Measurements from ENCODE around the gene GYG1.

The GYG1 gene

DNA sequence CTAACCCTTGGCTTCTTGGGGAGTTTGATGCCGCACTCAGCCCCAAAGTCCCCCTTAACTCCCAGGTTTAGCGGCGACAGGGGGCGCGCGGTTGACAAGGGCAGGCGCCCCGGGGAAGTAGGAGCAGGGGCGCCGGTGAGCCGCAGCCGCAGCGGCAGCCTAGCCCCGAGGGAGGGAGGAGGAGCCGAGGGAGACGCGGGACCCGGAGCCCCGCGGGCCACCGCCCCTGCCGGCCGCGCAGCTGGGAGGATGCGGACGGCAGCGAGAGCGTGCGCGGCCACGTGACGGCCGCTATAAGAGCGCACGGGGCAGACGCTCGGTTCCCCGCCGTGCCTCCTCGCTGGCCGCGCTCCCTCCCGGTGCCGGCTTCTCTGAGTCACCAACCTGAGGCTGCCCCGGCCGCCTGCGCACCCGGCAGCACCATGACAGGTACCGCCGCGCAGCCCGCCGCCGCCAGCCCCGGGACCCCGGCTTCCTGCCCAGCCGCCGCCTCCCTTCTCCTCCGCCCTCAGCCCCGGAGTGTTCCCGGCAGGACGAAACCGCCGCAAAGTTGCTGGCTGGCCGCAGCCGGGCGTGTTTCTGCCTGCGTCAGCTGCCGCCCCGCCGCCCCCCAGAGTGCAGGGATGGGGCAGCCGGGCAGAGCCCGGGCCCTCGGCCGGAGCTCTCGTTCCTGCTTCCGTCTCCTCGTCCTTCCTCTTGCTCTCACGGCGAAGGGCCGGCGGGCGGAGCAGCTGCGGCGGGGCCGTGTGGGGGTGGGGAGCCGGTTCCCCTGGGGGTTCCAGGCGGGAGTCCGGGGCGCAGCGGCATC lies at the start of gene GYG1:
GYG1 (plus strand) TSS at position 322 of the 808 bp plus-strand sequence; CDS start at position 423, 101 bp downstream.
- H3K9me3 ChIP-seq (ENCODE audit: severe bottlenecking), result no peaks in the 10 kb centered on the region
- no peaks in the 10 kb centered on the region for H3K27me3 ChIP-seq (ENCODE audit: insufficient read depth, poor library complexity, severe bottlenecking)
- peak; percentile 88 for ATAC-seq (ENCODE audit: low read depth)
- TF ChIP-seq, protein P1, sequence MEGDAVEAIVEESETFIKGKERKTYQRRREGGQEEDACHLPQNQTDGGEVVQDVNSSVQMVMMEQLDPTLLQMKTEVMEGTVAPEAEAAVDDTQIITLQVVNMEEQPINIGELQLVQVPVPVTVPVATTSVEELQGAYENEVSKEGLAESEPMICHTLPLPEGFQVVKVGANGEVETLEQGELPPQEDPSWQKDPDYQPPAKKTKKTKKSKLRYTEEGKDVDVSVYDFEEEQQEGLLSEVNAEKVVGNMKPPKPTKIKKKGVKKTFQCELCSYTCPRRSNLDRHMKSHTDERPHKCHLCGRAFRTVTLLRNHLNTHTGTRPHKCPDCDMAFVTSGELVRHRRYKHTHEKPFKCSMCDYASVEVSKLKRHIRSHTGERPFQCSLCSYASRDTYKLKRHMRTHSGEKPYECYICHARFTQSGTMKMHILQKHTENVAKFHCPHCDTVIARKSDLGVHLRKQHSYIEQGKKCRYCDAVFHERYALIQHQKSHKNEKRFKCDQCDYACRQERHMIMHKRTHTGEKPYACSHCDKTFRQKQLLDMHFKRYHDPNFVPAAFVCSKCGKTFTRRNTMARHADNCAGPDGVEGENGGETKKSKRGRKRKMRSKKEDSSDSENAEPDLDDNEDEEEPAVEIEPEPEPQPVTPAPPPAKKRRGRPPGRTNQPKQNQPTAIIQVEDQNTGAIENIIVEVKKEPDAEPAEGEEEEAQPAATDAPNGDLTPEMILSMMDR (IDR thresholded peaks at IDR 0.05; ENCODE audit: poor library complexity, severe bottlenecking), result peak; percentile 54
- DNase-seq (ENCODE audit: low spot score), result peak; percentile 73
- H3K36me3 ChIP-seq (ENCODE audit: low read depth), result peaks cover 17% of the 10 kb centered on the region
- H3K27ac ChIP-seq (ENCODE audit: poor library complexity, severe bottlenecking), result peak within 1 kb of the TSS; percentile 37
- peak within 1 kb of the TSS; percentile 79 for H3K4me3 ChIP-seq (ENCODE audit: severe bottlenecking)
- no peaks in the 10 kb centered on the region for H3K4me1 ChIP-seq (ENCODE audit: insufficient read depth, poor library complexity, severe bottlenecking)

DNA sequence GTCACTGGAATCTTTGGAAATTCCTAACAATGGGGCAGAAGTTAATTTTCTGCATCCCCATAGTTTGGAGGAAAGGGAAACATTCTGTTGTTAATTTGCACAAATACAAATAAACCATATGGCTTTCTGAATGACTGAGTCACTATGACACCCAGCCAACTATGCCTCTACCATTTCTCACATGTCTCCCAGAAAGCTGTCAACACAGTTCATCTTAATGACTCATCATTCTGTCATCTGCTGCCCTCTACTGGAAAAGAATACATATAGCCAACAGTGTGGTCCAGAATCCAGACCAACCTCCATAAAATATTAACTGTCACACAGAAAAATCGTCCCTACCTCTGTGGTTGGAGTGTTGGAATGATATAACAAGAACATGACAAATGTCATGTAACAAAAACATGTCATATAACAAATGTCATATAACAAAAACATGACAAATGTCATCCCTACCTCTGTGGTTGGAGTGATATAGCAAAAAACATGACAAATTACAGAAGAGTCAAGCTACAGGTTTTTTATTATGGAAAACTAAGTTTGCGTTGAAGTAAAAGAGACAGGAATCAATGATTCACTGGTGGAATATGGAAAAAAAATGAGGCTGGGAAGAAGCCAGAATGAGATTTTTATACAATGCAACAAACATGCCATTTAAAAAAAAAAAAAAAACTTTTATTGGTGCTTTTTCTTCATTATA lies 47.7 kb upstream of the GYG1 start:
- H3K4me3 ChIP-seq (ENCODE audit: severe bottlenecking), result no peak overlapping the region
- H3K27ac ChIP-seq (ENCODE audit: poor library complexity, severe bottlenecking), result no peak overlapping the region
- no peak for DNase-seq (ENCODE audit: low spot score)
- H3K9me3 ChIP-seq (ENCODE audit: severe bottlenecking), result no peaks in the 10 kb centered on the region
- H3K4me1 ChIP-seq (ENCODE audit: insufficient read depth, poor library complexity, severe bottlenecking), result no peaks in the 10 kb centered on the region
- TF ChIP-seq, protein P1 (IDR thresholded peaks at IDR 0.05; ENCODE audit: poor library complexity, severe bottlenecking), result peak; percentile 92
- no peaks in the 10 kb centered on the region for H3K36me3 ChIP-seq (ENCODE audit: low read depth)
- ATAC-seq (ENCODE audit: low read depth), result peak; percentile 92
- H3K27me3 ChIP-seq (ENCODE audit: insufficient read depth, poor library complexity, severe bottlenecking), result no peaks in the 10 kb centered on the region

DNA sequence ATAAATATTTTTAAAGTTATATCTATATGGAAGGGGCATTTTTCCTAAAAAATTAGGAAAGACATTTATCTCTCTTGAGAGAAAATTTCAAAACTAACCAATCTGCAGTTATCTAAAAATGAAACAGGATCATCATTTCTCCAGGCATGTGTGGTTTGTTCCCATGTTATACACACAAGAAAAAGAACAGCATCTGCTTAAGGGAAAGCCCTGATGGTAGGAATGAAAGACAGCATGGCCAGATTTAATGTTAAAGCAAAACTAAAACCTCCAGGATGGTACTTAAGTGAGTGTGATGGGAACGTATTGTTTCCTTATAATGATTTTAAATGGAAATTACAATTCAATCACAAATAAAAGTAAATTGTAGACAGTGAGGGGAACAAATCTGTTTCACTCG lies 46.2 kb upstream of the GYG1 start:
- TF ChIP-seq, protein P1 (IDR thresholded peaks at IDR 0.05; ENCODE audit: poor library complexity, severe bottlenecking), result no peak
- DNase-seq (ENCODE audit: low spot score), result no peak
- Histone ChIP-seq H3K9me3 (ENCODE audit: severe bottlenecking) (no peaks in the 10 kb centered on the region), H3K27ac (ENCODE audit: poor library complexity, severe bottlenecking) (no peak overlapping the region), H3K27me3 (ENCODE audit: insufficient read depth, poor library complexity, severe bottlenecking) (no peaks in the 10 kb centered on the region), H3K4me1 (ENCODE audit: insufficient read depth, poor library complexity, severe bottlenecking) (no peaks in the 10 kb centered on the region), H3K36me3 (ENCODE audit: low read depth) (no peaks in the 10 kb centered on the region), H3K4me3 (ENCODE audit: severe bottlenecking) (no peak overlapping the region)
- no peak for ATAC-seq (ENCODE audit: low read depth)

DNA sequence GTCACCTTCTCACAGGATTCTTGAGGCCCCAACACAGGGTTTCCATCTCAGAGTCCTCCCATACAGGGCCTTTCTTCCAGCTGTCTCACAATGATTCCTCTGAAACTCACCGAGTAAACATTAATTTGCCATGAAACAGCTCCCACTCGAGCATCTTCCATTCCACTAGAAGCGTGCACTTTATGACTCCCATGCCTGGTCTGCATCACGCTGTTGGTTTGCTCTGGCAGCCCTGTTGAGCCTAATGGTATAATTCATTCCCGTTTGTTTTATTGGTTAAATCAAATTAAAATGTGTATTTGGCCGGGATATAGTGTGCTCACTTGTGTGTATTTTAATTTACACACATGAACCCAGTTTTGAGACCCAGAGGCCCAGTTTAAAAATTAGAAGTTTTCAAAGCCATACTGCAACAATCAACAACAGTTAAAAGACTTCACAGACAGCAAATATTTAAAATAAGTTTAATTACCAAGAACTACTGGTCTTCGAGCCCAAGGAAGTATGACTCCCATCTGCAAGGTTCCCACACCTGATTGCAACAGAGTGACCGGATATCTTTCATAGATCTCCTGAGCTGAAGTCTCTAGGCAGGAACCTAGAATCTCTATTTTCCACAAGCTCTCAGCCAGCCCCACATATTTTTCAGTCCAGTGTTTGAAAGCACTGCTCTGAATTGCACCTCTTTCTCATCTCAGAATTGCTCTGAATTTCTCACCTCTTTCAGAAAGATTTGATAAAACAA lies 42.3 kb upstream of the GYG1 start:
- Histone ChIP-seq H3K4me3 (ENCODE audit: severe bottlenecking) (no peak overlapping the region), H3K27me3 (ENCODE audit: insufficient read depth, poor library complexity, severe bottlenecking) (no peaks in the 10 kb centered on the region), H3K36me3 (ENCODE audit: low read depth) (no peaks in the 10 kb centered on the region), H3K27ac (ENCODE audit: poor library complexity, severe bottlenecking) (no peak overlapping the region), H3K9me3 (ENCODE audit: severe bottlenecking) (no peaks in the 10 kb centered on the region), H3K4me1 (ENCODE audit: insufficient read depth, poor library complexity, severe bottlenecking) (no peaks in the 10 kb centered on the region)
- TF ChIP-seq, protein P1 (IDR thresholded peaks at IDR 0.05; ENCODE audit: poor library complexity, severe bottlenecking), result no peak
- ATAC-seq (ENCODE audit: low read depth), result no peak
- no peak for DNase-seq (ENCODE audit: low spot score)
